GM23248 (cell line): ENCODE measurements around the gene STX2.

Experiments used
- EZH2 ChIP-seq: fragments of 200-600 bp; sonication (generic); IDR thresholded peaks from 2 replicates; pipeline ENCODE4 v1.6.1; 2018; ENCODE audit warnings: antibody characterized with exemption, mild to moderate bottlenecking; ENCODE audit not compliant: insufficient read depth, poor library complexity, severe bottlenecking
- EZH2phosphoT487 ChIP-seq: fragments of 200-600 bp; sonication (generic); IDR thresholded peaks from 2 replicates; pipeline ENCODE4 v1.6.1; 2018; ENCODE audit warnings: antibody characterized with exemption, moderate library complexity, mild to moderate bottlenecking, low read depth; ENCODE audit not compliant: insufficient read depth

DNA sequence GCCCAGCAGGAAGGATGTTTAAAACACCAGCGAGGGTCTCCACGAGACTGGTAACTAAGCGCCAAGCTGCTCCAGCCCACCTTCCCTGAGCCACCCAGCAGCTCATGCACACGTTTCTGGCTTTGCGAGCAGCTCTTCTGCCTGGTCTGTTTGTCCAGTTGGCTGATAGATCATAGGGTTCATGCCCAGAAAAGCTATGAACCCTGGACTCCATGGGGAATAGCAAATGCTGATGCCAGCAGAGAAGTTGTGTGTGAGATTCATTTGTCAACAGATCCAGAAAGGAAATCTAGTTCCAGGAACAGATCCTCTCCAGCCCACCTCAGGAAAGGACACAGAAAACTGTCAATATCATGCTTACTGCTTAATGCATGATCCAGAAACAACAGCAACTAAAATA lies 94.8 kb downstream of the STX2 start:
- no peak for TF ChIP-seq EZH2
- no peak for TF ChIP-seq EZH2phosphoT487
